Measurements from ENCODE around the gene CDNF. TPM values are rescaled to one million over a fixed set of nuclear protein-coding genes. Genes with fewer than 3 reads are reported as not detected.

Gene CDNF
- total RNA-seq, 1 experiment from 2014 or later = 0.39 TPM

DNA sequence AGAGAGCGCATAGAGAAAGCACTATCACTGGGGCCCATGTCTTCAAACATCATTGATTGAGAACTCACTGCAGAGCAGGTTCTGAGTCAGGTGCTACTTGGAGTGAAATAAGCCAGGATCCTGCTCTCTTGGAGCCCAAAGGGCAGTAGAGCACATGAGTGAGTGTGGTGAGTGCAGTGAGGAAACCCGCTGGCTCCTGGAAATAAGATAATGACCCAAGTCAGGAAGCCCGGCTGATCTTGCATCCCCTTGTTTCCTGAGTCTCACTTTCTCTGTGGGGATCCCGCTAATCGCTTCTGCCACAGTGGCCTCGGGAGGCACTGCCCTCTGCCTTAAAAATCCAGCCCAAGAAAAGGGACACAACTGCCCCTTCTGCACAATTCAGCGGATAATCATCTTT, 56.1 kb downstream of the CDNF start:
- intact Hi-C loops (cut with micrococcal nuclease; ENCODE audit: unreplicated experiment) (no loop called here), in situ Hi-C loops (cut with HindIII; ENCODE audit: low pct_unique_long_range_greater_than_20kb, low sequenced_read_pairs) (no loop called here)
- TF ChIP-seq, protein P1, sequence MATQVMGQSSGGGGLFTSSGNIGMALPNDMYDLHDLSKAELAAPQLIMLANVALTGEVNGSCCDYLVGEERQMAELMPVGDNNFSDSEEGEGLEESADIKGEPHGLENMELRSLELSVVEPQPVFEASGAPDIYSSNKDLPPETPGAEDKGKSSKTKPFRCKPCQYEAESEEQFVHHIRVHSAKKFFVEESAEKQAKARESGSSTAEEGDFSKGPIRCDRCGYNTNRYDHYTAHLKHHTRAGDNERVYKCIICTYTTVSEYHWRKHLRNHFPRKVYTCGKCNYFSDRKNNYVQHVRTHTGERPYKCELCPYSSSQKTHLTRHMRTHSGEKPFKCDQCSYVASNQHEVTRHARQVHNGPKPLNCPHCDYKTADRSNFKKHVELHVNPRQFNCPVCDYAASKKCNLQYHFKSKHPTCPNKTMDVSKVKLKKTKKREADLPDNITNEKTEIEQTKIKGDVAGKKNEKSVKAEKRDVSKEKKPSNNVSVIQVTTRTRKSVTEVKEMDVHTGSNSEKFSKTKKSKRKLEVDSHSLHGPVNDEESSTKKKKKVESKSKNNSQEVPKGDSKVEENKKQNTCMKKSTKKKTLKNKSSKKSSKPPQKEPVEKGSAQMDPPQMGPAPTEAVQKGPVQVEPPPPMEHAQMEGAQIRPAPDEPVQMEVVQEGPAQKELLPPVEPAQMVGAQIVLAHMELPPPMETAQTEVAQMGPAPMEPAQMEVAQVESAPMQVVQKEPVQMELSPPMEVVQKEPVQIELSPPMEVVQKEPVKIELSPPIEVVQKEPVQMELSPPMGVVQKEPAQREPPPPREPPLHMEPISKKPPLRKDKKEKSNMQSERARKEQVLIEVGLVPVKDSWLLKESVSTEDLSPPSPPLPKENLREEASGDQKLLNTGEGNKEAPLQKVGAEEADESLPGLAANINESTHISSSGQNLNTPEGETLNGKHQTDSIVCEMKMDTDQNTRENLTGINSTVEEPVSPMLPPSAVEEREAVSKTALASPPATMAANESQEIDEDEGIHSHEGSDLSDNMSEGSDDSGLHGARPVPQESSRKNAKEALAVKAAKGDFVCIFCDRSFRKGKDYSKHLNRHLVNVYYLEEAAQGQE (IDR thresholded peaks at IDR 0.05; ENCODE audit: insufficient read depth in 1 of 2, low read depth in 2 of 2, low read length in 1 of 2) = no peak
- no peak for TF ChIP-seq POLR2AphosphoS5 (IDR thresholded peaks at IDR 0.05; ENCODE audit: low read depth, low read length)
- no peak for TF ChIP-seq SIN3A (IDR thresholded peaks at IDR 0.05; ENCODE audit: borderline replicate concordance, insufficient read depth, low read depth, low read length)
- TF ChIP-seq, protein P2, sequence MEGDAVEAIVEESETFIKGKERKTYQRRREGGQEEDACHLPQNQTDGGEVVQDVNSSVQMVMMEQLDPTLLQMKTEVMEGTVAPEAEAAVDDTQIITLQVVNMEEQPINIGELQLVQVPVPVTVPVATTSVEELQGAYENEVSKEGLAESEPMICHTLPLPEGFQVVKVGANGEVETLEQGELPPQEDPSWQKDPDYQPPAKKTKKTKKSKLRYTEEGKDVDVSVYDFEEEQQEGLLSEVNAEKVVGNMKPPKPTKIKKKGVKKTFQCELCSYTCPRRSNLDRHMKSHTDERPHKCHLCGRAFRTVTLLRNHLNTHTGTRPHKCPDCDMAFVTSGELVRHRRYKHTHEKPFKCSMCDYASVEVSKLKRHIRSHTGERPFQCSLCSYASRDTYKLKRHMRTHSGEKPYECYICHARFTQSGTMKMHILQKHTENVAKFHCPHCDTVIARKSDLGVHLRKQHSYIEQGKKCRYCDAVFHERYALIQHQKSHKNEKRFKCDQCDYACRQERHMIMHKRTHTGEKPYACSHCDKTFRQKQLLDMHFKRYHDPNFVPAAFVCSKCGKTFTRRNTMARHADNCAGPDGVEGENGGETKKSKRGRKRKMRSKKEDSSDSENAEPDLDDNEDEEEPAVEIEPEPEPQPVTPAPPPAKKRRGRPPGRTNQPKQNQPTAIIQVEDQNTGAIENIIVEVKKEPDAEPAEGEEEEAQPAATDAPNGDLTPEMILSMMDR (IDR thresholded peaks at IDR 0.05) = no peak
- TF ChIP-seq TCF7L2 (IDR thresholded peaks at IDR 0.05; ENCODE audit: low read depth, low read length) = no peak
- Histone ChIP-seq H3K27ac (ENCODE audit: low read length) (no peak overlapping the region), H3K4me3 (ENCODE audit: low read depth in 2 of 2, low read length in 2 of 2) (no peak overlapping the region), H3K9me3 (ENCODE audit: control insufficient read depth, insufficient read depth, low read depth, low read length) (no peaks in the 10 kb centered on the region), H3K36me3 (ENCODE audit: control insufficient read depth, insufficient read depth, low read length) (no peaks in the 10 kb centered on the region), H3K4me1 (ENCODE audit: control insufficient read depth, insufficient read depth, low read length) (no peaks in the 10 kb centered on the region), H3K27me3 (ENCODE audit: control insufficient read depth, insufficient read depth, low read length) (no peaks in the 10 kb centered on the region)
- ATAC-seq (no peak), DNase-seq (ENCODE audit: low read depth, low spot score) (no peak)
- POLR2A ChIA-PET = interaction anchor here (0.7 kb wide), 1 partner anchor 20 kb away, joined by 14 read pairs; no protein-coding TSS in a partner anchor
- CTCF ChIA-PET = no interaction called here
- BruUV-seq (replicated peaks) = no TSS peak

DNA sequence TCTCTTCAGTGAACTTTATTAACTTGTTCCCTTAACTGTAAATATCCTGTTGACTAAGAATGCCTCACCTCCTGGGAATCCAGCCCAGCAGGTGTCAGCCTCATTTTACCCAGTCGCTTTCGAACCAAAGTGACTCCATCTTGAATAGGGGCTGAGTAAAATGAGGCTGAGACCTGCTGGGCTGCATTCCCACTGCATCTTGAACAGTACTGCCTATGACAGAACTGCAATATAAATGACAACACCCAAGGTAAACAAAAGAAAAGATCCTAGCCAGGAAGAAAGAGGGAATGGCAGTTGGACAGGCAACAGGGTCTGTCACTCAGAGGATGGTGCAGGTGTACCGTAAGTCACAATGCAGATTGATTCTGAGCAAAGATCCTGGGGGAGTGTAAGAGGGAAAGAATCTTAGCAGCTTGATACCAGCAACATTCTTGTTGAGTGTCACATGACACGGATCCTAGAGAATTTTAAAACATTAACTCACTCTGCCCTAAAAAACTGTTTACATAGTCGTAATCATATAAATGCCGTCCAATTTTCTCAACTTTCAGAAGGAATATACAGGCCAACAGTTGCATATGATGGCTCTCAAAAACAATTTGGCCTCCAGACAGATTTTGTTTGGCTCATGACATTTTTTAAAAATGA, 58.7 kb downstream of the CDNF start:
- TF ChIP-seq, protein P1 (IDR thresholded peaks at IDR 0.05; ENCODE audit: insufficient read depth in 1 of 2, low read depth in 2 of 2, low read length in 1 of 2) = no peak
- no peak for TF ChIP-seq POLR2AphosphoS5 (IDR thresholded peaks at IDR 0.05; ENCODE audit: low read depth, low read length)
- no peak for TF ChIP-seq TCF7L2 (IDR thresholded peaks at IDR 0.05; ENCODE audit: low read depth, low read length)
- TF ChIP-seq, protein P2 (IDR thresholded peaks at IDR 0.05) = no peak
- TF ChIP-seq SIN3A (IDR thresholded peaks at IDR 0.05; ENCODE audit: borderline replicate concordance, insufficient read depth, low read depth, low read length) = no peak
- H3K27me3 ChIP-seq (ENCODE audit: control insufficient read depth, insufficient read depth, low read length) = no peaks in the 10 kb centered on the region
- H3K9me3 ChIP-seq (ENCODE audit: control insufficient read depth, insufficient read depth, low read depth, low read length) = no peaks in the 10 kb centered on the region
- H3K27ac ChIP-seq (ENCODE audit: low read length) = no peak overlapping the region
- H3K4me3 ChIP-seq (ENCODE audit: low read depth in 2 of 2, low read length in 2 of 2) = no peak overlapping the region
- ATAC-seq (no peak; the same call in 1 of the 2 replicates), DNase-seq (ENCODE audit: low read depth, low spot score) (no peak)
- no peaks in the 10 kb centered on the region for H3K4me1 ChIP-seq (ENCODE audit: control insufficient read depth, insufficient read depth, low read length)
- BruUV-seq (replicated peaks) = no TSS peak
- POLR2A ChIA-PET = no interaction called here
- in situ Hi-C loops (cut with HindIII; ENCODE audit: low pct_unique_long_range_greater_than_20kb, low sequenced_read_pairs) = no loop called here
- intact Hi-C loops (cut with micrococcal nuclease; ENCODE audit: unreplicated experiment) = no loop called here
- CTCF ChIA-PET = no interaction called here
- no peaks in the 10 kb centered on the region for H3K36me3 ChIP-seq (ENCODE audit: control insufficient read depth, insufficient read depth, low read length)
